ENCODE results near the gene SALL1.

SALL1 gene

DNA sequence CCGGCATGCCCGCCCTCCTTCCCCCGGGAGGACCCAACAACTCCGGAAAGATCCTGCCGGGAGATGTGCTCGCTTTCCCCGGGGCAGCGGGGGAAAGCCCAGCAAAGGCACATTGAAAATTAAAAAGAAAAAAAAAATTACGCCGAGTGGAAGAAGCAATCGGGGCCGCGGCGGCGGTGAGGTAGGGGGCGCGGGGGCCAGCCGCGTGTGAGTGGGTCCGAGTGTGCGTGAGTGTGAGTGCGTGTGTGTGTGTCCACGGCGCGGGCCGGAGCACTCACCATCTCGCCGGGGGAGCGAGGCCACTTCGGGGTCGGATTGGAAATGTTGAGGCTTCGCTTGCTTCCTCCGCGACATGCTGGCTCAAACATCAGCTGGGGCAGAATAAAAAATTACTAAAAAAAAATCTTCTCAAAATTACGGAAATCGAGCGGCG is at the start of gene SALL1:
Gene SALL1, minus strand, starts transcription at position 383 of the 433 bp plus-strand sequence. Its CDS starts 29 bp downstream, at position 354.
- no peak for DNase-seq (ENCODE audit: low read depth)

DNA sequence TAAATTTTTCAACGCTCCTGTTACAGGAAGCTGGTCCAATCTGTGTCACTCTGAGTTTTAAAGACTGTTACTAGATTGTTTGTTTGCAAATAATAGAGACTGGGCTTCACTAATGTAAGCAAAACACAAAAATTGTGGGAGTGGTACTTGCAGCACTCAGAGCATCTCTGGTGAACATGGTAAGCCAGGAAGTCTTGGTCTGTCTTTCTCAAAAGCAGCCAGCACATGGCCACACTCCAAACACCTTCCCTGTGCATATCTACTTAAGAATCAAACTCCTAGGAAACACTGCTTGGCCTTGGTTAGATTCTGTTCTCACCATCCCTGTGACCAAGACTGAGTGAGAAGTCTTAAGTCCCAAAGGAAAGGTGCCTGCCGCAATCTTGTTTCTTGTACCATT is 49.7 kb upstream of the SALL1 start:
- no peak for DNase-seq (ENCODE audit: low read depth)

DNA sequence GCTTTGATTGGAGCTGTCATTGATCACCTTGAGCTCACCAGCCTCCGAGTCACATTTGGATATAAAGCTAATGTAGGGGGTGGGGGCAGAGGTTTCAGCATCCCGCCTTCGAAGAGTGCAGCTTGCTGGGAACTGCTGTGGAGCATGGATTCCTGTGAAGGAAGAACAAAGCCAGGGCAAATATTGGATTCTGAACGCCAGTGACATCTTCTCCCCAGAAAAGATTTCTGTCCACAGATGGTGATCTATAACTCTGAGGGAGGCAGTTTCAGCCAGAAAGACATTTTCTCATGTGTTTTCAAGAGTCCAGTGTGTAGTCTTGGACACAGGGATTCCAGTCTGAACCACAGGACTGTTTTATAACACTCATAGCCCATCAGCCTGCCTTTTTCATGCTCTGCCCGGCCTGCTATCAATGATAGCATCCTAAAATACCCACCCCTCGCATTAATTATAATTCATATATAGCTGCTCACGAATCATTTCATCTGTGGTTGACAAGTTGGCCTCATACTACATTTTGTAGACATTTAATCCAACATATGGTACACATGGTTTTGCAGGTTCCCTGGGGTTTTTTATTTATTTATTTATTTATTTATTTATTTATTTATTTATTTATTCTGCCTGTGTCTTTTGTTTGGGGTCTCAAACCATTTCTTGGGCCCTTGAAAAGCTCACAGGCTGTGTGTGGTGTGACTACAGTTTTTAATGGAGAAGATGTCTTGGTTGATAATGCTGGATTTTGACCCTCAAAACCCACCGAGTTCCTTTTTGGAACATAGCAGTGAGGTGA is 47.1 kb upstream of the SALL1 start:
- DNase-seq (ENCODE audit: low read depth): no peak

DNA sequence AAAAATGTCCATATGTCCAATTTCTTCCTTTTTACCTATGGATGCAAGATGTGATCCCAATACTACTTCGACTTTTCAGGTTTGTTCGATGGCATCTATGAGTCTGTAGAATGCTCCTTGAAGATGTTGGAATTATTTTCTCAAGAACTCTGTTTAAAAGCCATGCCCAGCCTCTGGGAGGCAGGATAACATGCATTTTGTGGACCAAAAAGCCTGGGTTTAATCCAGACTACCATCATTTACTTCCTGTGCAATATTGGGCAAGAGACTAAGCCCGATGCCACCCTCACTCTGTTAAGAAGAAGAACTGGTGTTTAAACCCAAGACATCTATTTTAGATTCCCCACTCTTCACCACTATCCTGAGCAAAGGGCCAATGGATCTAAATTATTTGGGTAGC is 42.8 kb upstream of the SALL1 start:
- no peak for DNase-seq (ENCODE audit: low read depth)

DNA sequence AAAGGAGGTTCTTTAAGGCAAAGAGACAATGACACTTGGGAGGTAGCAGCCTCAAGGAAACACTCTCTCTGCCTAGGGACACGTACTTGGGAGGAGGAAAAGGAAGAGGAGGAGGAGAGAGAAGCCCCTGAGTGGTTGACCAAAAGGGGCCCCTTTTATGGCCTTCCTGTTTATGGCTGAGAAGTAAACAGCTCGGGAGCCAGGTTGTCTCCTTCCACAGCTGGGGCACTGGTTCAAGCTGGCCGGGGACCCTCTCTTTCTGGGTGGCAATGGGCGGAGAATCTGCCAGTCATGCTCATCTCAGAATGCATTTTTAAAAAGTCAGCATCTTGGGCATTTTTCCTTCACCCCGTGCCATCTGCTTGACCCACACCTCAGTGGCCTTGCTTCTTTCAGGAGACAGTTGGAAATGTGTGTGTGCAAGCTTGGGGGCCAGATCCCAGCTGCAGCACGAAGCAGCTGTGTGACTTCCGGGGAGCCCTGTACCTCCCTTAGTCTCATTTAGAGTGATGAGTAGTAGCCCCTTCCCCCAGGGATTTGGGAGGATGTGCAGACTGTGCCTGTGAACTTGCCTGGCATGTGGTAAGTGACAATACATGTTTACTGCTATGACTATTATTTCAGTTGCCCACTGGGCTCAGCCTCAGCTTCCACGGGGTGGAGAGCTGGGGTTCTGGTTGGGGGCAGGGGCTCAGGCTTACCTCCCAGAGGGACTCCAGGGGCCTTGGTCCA is 33.8 kb upstream of the SALL1 start:
- DNase-seq (ENCODE audit: low read depth): no peak

DNA sequence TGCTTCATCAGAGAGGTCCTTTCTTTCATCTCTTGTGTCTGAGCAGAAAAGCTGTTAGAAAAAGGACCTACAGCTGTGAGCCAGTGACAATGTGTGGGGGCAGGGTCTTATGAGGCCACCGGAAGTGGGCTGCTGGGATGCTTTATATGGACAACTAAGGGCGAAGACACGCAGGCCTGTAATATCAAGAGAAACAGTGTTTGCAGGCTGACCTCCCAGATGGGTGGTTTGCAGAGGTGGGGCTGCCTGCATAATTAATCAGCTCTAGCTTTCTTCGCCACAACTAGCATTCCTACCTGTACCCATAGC is 30.4 kb upstream of the SALL1 start:
- DNase-seq (ENCODE audit: low read depth): no peak

DNA sequence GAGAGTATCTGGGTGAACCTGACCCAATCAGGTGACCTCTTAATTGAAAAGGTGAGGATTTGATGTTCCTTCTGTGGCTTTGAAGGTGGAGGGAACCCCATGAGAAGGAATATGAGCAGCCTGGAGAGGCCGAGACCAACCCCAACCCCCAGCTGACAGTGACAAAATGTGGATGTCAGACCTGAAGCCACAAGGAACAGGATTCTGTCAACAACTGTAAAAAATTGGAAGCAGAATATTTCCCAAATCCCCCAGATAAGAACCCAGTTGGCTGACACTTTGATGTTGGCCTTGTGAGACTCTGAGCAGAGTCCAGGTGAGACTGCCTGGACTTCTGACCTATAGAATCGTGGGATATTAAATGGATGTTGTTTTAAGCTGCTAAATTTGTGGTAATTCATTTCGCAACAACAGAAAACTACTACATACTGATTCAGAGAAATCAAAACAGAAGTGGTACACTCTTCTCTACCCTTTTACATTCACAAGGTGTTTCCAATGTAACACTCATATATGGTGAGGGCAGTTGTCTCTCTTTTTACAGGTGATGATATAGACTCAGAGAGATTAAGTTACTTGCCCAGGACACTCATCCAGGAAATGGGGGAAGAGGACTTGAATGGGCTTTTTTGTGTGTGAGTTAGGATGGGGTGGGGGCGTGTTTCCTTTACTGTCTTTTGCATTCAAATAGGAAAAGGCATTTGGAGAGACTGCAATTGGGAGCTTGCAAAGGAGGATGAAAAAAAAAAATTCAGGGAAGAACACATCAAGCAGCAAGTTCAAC is 29.8 kb upstream of the SALL1 start:
- DNase-seq (ENCODE audit: low read depth): no peak

DNA sequence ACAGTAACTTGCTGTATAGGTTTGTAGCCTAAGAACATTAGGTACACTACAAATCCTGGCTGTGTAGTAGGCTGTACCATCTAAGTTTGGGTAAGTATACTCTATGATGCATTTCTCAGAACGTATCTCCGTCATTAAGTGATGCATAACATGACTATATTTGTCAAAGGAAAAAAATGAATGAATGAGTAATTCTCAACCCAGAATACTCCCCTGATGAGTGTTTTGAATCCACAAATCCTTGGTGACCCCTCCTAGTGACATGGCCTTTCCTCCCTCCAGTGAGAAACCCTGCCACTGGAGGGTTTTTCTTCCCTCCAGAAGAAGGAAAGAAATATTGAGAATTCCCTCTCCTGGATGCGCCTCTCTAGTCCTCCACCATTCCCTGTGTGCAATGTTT is 24.0 kb upstream of the SALL1 start:
- DNase-seq (ENCODE audit: low read depth): no peak

DNA sequence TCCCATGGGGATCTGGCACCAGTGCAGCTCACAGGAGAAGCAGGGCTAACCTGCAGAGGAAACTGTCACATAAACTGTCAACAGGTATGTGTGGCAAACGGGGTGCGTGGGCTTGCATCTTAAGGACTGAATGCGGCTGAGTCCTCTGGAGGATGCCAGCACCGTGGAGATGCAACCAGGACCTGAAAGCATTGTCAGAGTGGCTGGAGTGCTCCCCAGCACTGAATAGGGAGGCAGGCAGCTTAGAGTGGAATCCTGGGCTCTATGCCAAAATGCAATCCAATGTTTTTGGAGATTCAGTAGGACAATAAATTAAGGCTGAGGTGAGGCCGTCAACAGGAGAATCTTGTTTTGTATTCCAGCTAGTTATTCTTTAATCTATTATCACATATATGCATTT is 21.3 kb upstream of the SALL1 start:
- DNase-seq (ENCODE audit: low read depth): no peak

DNA sequence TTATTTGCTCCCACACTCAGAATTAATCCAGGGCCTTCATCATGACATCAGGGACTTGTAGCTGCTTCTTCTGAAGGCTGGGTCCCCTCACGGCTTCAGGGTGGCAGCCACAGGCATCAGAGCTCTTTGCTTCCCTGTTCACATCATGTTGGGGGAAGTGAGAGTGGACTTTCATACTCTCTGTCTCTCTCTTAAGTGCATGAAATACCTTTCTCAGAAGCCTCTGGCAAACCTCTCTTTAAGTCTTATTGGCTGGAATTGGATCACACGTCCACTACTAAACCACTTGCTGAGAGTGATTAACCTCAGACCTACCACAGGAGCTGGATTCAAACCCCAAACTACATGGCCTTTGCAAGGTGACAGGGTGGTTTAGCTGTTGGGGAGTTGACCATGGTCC is 17.7 kb upstream of the SALL1 start:
- DNase-seq (ENCODE audit: low read depth): no peak

DNA sequence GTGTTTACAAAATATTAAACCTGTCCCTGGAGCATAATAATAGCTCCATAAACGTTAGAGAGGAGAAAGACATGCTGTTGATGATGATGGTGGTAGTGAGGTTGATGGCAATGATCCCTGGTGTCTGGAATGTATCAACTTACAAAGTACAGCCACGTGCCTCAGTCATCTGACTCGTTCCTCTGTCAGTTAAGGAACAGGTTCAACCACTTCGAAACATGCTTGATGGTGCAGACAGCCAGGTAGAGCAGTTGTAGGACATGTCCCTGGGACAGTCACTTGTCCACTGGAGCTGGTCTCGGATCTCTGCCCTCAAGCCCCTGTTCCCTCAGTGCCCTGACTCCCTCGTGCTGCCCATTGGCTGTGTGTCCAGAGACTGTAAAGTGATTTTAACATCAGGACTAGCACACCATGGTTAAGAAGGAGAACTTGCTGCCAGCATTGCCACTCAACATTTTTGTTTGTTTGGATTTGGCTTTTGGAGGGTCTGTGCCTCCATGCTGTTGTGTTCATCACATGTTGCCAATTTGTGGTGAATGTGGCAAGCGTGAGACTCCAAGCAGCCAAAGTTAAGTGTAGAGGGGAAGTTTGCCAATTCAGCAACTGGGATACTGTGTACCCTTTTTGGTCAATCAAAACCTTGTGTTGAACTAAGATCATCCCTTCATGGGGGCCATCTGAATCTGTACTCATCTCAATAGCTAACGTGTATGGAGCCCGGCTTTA is 16.3 kb upstream of the SALL1 start:
- DNase-seq (ENCODE audit: low read depth): no peak

DNA sequence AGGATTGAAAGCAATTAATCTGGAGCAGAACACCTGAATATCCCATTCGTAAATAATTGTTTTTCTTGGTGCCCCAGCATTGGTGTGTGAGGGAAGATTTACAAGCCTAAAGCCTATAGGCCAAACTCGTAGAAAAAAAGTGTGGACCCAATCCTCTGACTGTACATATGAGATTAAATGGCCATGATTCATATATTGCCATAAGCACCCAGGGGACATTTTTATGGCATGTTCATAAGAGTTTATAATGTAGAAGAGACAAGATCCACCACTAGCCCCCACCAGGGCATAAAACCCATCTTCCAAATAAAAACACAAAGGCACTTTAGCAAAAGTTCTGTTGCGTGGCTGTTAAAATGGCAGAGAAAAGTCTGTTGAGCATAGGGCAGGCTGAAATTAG is 15.5 kb upstream of the SALL1 start:
- DNase-seq (ENCODE audit: low read depth): no peak

DNA sequence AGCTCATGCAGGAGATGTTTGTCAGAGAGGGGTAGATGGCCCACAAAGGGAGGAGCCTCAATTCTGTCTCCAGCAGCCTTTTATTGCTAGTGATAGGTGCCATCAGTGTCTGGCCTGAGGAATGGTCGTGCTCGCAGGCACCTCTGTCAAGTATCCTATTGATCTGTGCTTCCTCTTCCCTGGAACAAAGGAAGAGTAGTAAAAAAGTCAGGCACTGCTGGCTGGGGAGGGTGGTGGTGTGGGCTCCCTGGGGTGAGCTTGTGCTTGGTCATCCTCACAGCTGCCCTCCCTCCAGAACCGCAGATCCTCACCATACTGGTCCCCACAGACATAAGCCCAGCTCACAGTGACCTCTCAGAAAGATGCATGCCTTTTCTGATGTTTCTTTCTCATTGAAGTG is 15.0 kb upstream of the SALL1 start:
- DNase-seq (ENCODE audit: low read depth): no peak

DNA sequence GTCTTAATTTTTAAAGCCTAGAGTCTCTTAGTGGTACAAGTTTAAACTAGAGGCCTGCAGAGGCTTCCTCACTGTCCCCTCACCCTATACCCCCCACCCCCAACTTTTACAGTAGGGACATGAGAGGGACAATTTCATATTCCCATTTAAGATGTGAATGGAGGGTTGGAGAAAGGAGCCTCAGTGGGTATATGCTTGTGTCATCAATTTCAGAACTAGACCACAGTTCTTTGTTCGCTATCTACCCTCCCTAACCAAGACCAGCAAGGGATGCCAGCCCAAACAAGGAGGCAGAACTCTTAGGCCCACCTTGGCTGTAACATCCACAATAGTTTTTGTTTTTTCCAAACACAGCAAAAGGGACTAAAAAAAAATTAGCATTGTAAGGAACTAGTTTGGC is 14.0 kb upstream of the SALL1 start:
- no peak for DNase-seq (ENCODE audit: low read depth)

DNA sequence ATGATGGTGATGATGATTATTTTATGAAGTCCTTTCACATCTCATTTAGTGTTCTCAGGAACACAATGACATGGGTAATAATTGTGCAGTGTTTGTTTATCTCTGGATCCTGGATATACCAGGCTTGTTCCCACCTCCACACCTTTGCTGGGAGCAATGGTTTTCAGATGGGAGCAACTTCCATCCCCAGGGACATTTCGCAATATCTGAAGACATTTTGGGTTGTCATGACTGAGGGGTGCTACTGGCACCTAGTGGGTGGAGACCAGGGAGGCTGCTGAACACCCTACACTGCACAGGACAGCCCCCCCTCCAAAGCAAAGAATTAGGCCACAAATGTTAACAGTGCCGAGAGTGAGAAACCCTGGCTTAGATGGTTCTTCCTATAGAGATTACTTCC is 13.5 kb upstream of the SALL1 start:
- DNase-seq (ENCODE audit: low read depth): no peak

DNA sequence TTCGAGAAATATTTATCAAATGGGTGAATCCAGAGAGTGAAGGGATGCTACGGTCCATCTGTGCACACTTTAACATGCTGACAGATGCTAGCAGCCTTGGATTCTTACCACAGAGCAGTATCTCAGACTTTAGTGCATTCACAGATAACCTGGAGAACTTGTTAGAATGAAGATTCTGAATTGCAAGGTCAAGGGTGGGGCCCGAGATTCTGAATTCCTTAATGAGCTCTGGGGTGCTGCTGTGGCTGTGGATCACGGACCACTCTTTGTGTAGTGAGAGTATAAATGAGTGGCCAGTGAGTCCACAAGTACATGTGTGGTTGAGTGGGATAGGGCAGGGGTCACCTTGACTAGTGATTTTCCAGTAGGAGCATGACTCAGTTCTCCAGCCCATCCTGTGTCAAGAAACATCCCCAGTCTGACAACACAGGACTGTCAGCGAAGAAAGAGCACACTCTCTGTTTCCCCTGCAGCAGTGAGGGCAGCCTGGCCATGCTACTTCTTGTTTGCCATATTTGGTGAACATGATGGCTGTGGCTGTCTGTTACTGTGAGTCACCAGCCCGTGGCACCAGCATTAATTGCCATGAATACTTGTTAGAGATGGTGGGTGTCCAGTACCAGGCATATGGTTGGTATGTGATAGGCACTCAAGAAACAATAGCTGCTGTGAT is 13.0 kb upstream of the SALL1 start:
- DNase-seq (ENCODE audit: low read depth): no peak

DNA sequence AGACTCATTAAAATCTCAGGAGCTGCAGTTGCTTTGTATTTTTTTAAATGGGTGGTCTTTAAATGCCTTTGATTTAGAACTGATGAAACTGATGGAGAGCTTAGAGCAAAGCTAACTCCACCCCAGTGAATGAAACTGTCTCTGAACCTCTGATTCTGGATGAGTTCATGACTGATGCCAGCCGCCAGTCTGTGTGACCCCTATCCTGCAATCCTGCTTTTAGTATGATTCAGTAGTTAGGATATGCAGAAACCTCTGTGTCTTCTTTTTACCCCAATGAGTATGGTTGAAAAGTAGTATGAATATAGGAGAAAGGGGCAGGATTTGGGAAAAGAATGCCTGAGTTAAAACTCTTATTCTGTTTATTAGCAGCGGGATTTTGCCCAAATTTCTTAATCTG is 12.3 kb upstream of the SALL1 start:
- no peak for DNase-seq (ENCODE audit: low read depth)

DNA sequence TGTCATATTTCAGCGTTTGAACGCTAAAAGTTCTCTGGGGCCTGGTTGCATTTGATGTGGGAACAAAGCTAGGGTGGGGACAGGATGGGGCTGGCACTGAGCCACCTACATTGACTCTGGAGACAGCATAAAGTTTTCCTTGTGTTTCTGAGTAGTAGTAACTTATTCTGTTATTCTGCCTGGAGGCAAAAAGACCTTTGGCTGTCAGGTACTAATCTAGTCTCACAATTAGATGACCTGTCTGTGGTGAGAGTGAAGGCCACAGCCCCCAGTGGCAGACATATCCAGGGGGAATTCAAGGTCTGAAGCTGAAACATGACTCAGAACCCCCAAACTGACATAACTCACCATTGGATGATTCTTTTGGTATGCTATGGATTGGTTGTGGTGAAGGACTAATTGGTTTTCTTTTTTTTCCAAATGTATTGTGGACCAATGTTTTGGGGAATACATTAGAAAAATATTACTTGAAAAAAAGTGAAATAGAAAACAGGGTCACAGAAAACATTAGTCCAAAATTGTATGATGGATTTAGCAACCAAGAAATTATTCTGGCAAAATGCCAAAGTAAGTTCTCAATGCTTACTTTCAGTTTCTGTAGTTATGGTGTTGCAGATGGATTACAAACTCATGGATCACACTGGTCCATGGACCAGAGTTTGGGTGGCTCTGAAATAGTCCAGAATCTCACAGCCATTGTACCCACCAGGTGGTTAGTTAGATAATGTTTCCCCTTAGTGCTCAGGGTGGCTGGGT is 10.5 kb upstream of the SALL1 start:
- DNase-seq (ENCODE audit: low read depth): no peak

DNA sequence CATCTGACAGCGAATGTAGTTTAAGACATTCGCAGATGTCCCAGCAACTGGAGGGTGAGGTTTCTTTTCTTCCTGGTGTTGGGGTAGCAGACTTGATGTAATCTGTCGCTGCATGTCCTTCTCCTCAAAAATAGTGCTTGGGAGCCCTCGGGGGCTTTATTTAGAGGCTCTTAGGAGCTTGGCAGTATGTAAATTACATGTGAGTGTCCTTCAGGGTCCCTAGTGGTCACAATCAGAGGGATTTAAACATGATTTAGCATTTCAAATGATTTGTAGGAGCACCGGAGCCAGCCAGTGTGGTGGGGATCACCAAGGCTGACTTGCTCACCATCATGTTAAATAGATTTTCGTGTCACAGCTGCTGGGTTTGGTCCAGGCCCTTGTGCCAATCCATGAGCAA is 8.8 kb upstream of the SALL1 start:
- no peak for DNase-seq (ENCODE audit: low read depth)

DNA sequence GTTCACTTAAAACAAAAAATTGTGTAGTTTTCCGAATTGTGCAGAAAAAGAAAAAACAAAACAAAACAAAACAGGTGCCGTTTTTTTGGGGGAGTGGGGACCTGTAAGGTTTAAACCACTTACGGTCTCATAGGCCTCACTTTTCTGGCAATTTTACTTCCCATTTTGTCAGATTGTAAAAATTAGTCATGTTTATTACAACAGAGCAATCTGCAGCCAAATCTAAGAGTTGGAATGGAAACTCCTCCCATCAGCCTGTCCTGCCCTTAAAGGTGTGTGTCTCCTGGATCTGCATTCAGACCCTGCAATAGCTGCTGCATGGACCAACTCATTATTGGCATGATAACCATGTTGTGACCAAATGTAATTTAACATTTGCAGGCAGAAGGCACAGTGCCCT is 8.2 kb upstream of the SALL1 start:
- no peak for DNase-seq (ENCODE audit: low read depth)

DNA sequence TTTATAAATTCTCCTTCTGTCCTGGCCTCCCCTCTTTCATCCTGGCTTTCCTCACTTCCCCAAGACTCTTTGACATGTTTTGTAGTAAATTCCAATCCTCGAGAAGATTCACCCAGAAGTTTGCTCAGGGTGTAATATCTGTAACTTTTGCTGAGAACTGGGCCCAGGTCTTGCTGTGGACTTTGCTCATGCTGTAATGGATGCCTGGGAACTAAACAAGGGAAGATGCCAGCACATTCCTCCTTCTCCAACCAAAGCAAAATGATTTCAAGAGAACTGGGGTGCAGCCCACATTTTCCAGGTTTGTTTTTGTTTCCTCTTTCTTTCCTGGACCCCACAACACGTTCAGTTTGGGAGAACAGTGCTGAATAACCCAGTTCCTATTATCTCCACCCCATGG is 6.6 kb upstream of the SALL1 start:
- DNase-seq (ENCODE audit: low read depth): no peak
